GM10266 (cell line): ENCODE results near the gene KIAA0930.
"Not testable (repeated sequence)": the region's sequence is repeated elsewhere in the genome, so short reads cannot be mapped to it uniquely, and the experiment has no call there.

Experiments used
- DNase-seq: peaks from one replicate; pipeline ENCODE4 v3.0.0; 2012; ENCODE audit errors: extremely low spot score
- TF ChIP-seq, protein P1 (sequence below): IDR thresholded peaks from 2 replicates; pipeline ENCODE4 v1.5.1; 2012; ENCODE audit warnings: mild to moderate bottlenecking, low read depth; ENCODE audit not compliant: control insufficient read depth, insufficient read depth; ENCODE audit errors: missing control alignments

The KIAA0930 gene

DNA sequence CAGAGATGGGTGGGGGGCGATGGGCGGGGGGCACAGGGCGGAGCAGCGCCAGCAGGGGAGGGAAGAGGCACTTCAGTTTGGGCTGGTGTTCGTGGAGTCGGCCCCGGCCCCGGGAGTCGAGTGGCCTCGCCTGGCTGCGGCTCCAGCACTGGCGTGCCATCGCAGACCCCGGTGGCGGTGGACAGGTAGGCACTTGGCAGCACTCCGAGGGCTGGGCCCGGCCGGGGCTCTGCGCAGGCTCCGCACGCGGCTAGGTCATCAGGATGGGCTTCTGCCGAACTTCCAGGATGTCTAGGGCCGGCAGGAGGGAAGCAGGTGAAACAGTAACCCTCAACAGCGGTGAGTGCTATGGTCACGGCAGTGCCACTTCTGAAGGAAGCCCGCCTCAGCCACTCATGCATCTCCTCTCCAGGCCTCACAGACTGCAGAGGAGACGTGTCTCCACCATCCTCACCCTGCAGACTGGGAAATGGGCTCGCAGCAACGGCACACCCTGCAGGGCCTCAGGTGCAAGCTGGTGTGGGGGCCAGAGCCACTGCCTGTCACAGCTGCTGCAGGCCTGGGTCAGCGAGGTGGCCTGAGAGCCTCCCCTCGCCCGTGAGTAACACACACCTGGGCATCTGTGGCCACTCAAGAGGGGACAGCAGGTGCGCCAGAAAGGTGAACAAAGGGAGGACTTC is 43.6 kb downstream of the KIAA0930 start:
- TF ChIP-seq, protein P1, sequence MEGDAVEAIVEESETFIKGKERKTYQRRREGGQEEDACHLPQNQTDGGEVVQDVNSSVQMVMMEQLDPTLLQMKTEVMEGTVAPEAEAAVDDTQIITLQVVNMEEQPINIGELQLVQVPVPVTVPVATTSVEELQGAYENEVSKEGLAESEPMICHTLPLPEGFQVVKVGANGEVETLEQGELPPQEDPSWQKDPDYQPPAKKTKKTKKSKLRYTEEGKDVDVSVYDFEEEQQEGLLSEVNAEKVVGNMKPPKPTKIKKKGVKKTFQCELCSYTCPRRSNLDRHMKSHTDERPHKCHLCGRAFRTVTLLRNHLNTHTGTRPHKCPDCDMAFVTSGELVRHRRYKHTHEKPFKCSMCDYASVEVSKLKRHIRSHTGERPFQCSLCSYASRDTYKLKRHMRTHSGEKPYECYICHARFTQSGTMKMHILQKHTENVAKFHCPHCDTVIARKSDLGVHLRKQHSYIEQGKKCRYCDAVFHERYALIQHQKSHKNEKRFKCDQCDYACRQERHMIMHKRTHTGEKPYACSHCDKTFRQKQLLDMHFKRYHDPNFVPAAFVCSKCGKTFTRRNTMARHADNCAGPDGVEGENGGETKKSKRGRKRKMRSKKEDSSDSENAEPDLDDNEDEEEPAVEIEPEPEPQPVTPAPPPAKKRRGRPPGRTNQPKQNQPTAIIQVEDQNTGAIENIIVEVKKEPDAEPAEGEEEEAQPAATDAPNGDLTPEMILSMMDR = no peak
- no peak for DNase-seq

DNA sequence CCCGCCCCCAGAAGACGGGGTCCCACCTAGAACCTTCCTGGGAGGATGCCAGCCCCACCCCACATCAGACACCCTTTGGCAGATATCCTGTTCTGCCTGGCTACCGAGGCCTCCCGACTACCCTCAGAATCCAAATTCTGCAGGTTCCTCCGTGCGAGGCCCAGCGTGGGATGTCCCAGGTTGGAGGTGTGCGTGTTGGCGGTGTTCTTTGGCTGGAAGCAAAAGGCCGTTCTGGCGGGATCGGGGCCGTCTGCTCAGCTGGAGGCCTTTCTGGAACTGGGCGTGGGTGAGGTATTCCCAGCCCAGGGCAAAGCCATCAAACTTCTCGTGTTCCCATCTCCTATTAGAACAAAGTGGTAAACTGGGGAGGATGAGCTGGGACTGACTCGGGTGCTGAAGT is 44.4 kb downstream of the KIAA0930 start:
- DNase-seq = no peak
- TF ChIP-seq, protein P1 = no peak

DNA sequence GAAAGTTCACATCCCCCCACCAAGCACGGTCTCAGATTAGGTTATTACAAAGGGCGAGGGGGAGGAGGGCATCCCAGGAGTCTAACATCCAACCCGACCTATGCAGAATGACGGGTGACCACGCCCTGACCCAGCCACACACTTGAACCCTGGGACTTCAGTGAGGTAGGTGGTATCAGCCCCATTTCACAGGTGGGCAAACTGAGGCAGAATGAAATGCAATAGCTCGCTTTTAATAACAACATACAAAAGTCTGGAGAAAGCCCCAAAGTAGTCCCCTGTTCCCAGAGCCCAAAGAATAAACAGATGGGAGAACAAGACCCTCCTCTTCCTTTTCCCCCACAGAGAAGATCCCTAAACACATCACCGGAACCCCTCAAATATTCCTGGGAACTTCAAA is 45.1 kb downstream of the KIAA0930 start:
- TF ChIP-seq, protein P1 = no peak
- DNase-seq = no peak

DNA sequence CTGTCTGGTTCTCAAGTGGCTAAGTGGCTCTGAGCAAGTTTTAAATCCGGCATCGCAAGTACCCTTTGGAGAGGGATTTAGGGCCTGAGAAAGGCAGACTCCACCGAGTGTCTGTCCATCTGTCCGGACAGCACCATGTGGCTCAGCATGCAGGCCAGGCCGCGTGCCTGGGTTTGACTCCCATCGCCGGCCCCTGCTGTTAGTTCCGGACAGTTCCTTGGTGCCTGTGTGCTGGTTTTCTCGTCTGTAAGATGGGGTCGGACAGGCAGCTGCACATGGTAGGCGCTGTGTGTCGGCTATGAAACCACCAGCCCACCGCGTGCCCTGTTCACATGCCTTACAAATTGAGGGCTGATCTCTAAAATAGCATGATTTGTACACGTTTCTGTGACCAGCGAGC is 46.0 kb downstream of the KIAA0930 start:
- no peak for DNase-seq
- TF ChIP-seq, protein P1 = no peak

DNA sequence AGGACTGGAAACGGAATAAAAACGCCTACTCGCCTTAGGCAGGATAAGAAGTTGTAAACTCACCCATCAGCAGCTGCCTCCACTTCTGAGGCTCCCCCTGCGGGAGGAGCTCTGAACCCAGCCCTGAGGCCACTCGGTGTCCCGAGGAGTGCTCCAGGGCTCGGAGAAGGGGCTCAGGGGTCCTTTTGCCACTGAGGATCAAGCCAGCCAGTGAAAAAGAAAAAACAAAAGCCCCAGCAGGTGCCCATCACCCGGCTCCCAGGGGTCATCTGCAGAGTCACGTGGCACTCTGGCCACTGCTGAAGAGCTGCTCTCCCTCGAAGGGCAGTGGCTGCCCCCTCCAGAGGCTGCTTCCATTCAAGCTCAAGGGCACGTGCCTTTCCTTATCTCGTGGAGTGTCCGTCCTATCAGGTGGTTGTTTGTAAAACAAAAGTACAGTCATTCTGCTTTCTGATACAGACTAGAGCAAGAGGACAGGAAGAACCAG is 48.0 kb downstream of the KIAA0930 start:
- TF ChIP-seq, protein P1 = no peak
- no peak for DNase-seq

DNA sequence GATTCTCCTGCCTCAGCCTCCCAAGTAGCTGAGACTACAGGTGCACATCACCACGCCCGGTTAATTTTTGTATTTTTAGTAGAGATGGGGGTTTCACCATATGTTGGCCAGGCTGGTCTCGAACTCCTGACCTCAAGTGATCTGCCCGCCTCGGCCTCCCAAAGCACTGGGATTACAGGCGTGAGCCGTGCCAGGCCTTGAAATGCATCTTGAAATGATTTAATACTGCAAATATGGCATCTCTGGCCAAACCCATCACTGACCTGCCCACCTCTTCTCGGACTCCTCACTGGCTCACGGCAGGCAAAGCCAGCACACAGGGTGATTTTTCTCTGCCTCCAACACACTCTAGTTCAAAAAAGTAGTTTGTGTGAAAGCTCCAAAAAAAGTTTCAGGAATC is 48.9 kb downstream of the KIAA0930 start:
- not testable (repeated sequence) for DNase-seq

DNA sequence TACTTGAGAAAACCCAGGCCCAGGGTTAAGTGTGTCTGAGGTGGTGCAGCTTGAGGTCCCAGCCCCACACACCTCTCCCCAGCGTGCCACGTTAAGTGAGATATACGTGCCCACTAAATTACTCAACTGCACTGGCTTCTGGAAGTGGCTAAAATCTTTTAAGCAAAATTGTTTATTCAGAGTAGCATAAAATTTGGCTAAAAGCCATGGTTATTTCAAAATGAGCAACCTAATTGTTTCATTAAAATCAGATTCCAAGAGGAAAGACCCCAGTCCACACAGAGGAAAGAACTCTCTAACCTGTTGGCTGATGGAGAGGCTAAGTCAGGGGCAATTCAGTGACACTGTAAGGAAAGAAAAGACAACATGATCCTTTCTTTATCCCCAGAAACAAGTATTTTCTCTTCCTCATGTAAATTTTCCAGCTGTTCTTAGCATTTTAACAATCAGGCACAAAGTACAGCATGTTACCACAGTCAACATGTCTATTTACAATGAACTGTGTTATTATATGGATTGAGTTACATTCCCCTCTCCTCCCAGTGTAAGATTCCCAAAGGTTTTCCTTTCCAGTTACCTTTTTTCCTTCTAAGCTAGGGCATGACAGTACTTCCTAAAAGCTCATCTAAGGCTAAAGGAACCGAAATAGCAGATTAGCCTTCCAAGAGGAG is 50.4 kb downstream of the KIAA0930 start:
- TF ChIP-seq, protein P1 = no peak
- no peak for DNase-seq

DNA sequence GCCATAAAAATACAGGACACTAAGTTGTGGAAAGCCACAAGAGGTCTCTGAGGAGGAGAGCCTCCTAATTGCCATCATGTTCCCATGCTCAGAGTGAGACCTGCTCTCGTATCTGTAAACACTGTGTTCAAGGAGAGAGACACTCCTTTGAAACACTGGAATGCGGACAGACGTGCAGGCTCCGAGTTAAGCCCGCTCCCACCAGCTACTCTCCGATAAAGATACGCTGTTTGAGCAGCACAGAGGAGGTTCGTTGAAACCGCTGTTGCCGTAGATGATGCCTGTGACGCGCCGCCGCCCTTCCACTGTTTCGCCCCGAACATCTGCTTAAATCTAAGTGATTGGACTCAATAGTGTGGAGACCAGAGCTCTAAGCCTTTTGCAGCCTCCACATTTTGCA is 51.9 kb downstream of the KIAA0930 start:
- TF ChIP-seq, protein P1 = no peak
- no peak for DNase-seq
